K562 (cell line): Measurements from ENCODE around the gene HDAC10. TPM values are rescaled to one million over a fixed set of nuclear protein-coding genes. Genes with fewer than 3 reads are reported as not detected.

Experiments
- ATAC-seq: fragments of 200-7000 bp; cut with Tn5 transposase; 3 replicates; pipeline ENCODE4 v1.9.1; 2020; ENCODE audit warnings: moderate library complexity
- BruUV-seq: library from RNA; stranded (reverse); fragments of 400-500 nt; replicated peaks from 2 replicates; lab custom pipeline; 2021; lab: Mats Ljungman, UMichigan
- CTCF ChIA-PET: fragments of 300-600 bp; formaldehyde crosslinking; extraction: SDS; loops from one replicate; lab custom pipeline; 2021; ENCODE audit warnings: low intra/inter-chr PET ratio; lab: Yijun Ruan, JAX
- POLR2A ChIA-PET: fragments of 300-600, 350-650 bp; sonication (Branson Sonifier 250); formaldehyde crosslinking; extraction: SDS; loops from one replicate; lab custom pipeline; 2021; ENCODE audit warnings: antibody characterized with exemption, inconsistent platforms; lab: Yijun Ruan, JAX
- DNase-seq, 4 experiments: peaks; one replicate each; pipeline versions ENCODE4 v3.0.0 to v3.0.0-alpha.2; 2011 to 2018; ENCODE audit warnings: low spot score in 3 of 4, mixed read lengths in 3 of 4; ENCODE audit errors: extremely low read depth in 1 of 4
- FAIRE-seq: peaks from 2 replicates; lab custom pipeline; 2011; peaks lifted over from hg19 to GRCh38; lab: Jason Lieb, UNC
- H2AFZ ChIP-seq: 2 replicates; pipeline ENCODE4 v1.6.0; 2011; ENCODE audit warnings: low read depth, low read length, control low read depth, inconsistent platforms
- H3K27ac ChIP-seq: fragments of 200-600 bp; 3 replicates; pipeline ENCODE4 v1.8.0; 2011; ENCODE audit warnings: low read depth, mild to moderate bottlenecking, control low read depth, inconsistent platforms, low read length, moderate library complexity, mixed read lengths; ENCODE audit errors: extremely low read depth
- H3K27me3 ChIP-seq, 2 experiments: fragments of 300-600 bp in 1 of 2; 2 replicates in 1 of 2; 3 replicates in 1 of 2; pipeline versions ENCODE4 v1.6.0 to v1.8.0; 2011; ENCODE audit warnings: inconsistent platforms in 2 of 2, low read length in 2 of 2, mild to moderate bottlenecking in 1 of 2, mixed read lengths in 1 of 2, moderate library complexity in 1 of 2; ENCODE audit not compliant: control insufficient read depth in 2 of 2, insufficient read depth in 2 of 2
- H3K36me3 ChIP-seq: fragments of 300-600 bp; 3 replicates; pipeline ENCODE4 v1.8.0; 2011; ENCODE audit warnings: mild to moderate bottlenecking, low read length, inconsistent platforms; ENCODE audit not compliant: control insufficient read depth, insufficient read depth
- H3K4me1 ChIP-seq, 2 experiments: fragments of 200-600 bp in 1 of 2; replicated peaks in 1 of 2; 2 replicates in 1 of 2; 3 replicates in 1 of 2; pipeline versions ENCODE4 v1.5.1 to v1.8.0; 2011; ENCODE audit warnings: inconsistent platforms in 2 of 2, low read length in 2 of 2, mild to moderate bottlenecking in 1 of 2, mixed read lengths in 1 of 2, moderate library complexity in 1 of 2; ENCODE audit not compliant: control insufficient read depth in 2 of 2, insufficient read depth in 2 of 2
- H3K4me2 ChIP-seq: 2 replicates; pipeline ENCODE4 v1.6.1; 2011; ENCODE audit warnings: low read length, control low read depth, inconsistent platforms, mixed read lengths; ENCODE audit not compliant: insufficient read depth
- H3K4me3 ChIP-seq: fragments of 200-600 bp; sonication (generic), shearing (Covaris generic); 2 replicates; pipeline ENCODE4 v1.5.1; 2016; ENCODE audit warnings: control low read depth, inconsistent platforms
- H3K79me2 ChIP-seq: fragments of 200-600 bp; 3 replicates; pipeline ENCODE4 v1.8.0; 2011; ENCODE audit warnings: low read length, inconsistent platforms; ENCODE audit not compliant: control insufficient read depth, insufficient read depth
- H3K9ac ChIP-seq, 2 experiments: 2 replicates each; pipeline versions ENCODE4 v1.6.0 to v1.6.1; 2011; ENCODE audit warnings: low read depth in 2 of 2, low read length in 2 of 2, control low read depth in 1 of 2, inconsistent platforms in 1 of 2, mild to moderate bottlenecking in 1 of 2, mixed read lengths in 1 of 2; ENCODE audit not compliant: insufficient read depth in 1 of 2
- H3K9me1 ChIP-seq: one replicate; pipeline ENCODE4 v1.6.0; 2011; ENCODE audit warnings: inconsistent platforms, mild to moderate bottlenecking, low read length, moderate library complexity; ENCODE audit not compliant: control insufficient read depth, insufficient read depth
- H3K9me3 ChIP-seq: replicated peaks from 2 replicates; pipeline ENCODE4 v1.5.1; 2011; ENCODE audit warnings: low read depth, low read length, inconsistent platforms; ENCODE audit not compliant: control insufficient read depth, insufficient read depth
- H4K20me1 ChIP-seq: replicated peaks from 2 replicates; pipeline ENCODE4 v1.6.1; 2011; ENCODE audit warnings: low read length, inconsistent platforms, mixed read lengths; ENCODE audit not compliant: control insufficient read depth, insufficient read depth
- AFF1 ChIP-seq, 2 experiments: fragments of 450-650 bp; IDR thresholded peaks; 2 replicates each; pipeline ENCODE4 v1.6.1; 2018; ENCODE audit warnings: mild to moderate bottlenecking in 2 of 2, low read depth in 1 of 2; ENCODE audit not compliant: partially characterized antibody in 2 of 2
- CBFA2T3 ChIP-seq: fragments of 450-650 bp; IDR thresholded peaks from 2 replicates; pipeline ENCODE4 v1.6.1; 2017
- EP300 ChIP-seq: IDR thresholded peaks from 2 replicates; pipeline ENCODE4 v1.6.1; 2012; ENCODE audit warnings: low read length, improper control_type of control experiment
- EZH2 ChIP-seq: IDR thresholded peaks from 2 replicates; pipeline ENCODE4 v1.6.1; 2012; ENCODE audit warnings: low read depth, mild to moderate bottlenecking, inconsistent platforms, low read length, borderline replicate concordance
- FOXA3 ChIP-seq, 2 experiments: fragments of 450-650 bp in 1 of 2; sonication (generic) in 1 of 2; formaldehyde crosslinking; IDR thresholded peaks in 1 of 2; conservative IDR thresholded peaks in 1 of 2; 2 replicates each; pipeline versions ENCODE4 v1.4.0 to v1.8.0; 2020 to 2022; ENCODE audit warnings: mild to moderate bottlenecking in 2 of 2, missing genetic modification reagents in 1 of 2
- MXD1 ChIP-seq: fragments of 250-450 bp; sonication (Bioruptor Pico); IDR thresholded peaks from 2 replicates; pipeline ENCODE4 v1.8.0; 2021; ENCODE audit warnings: borderline replicate concordance, mild to moderate bottlenecking, moderate library complexity; ENCODE audit not compliant: poor library complexity, severe bottlenecking
- SIN3A ChIP-seq, 2 experiments: fragments of 150-350 bp in 1 of 2; IDR thresholded peaks; 2 replicates each; pipeline ENCODE4 v1.6.1; 2011 to 2016; ENCODE audit warnings: borderline replicate concordance in 2 of 2, low read depth in 2 of 2, low read length in 2 of 2, mild to moderate bottlenecking in 2 of 2, moderate library complexity in 2 of 2; ENCODE audit not compliant: control insufficient read depth in 1 of 2
- TBL1XR1 ChIP-seq, 2 experiments: IDR thresholded peaks; 2 replicates each; pipeline ENCODE4 v1.6.1; 2012; ENCODE audit warnings: improper control_type of control experiment in 2 of 2, low read length in 2 of 2, mild to moderate bottlenecking in 1 of 2
- ZNF639 ChIP-seq, 2 experiments: fragments of 200-800 bp in 1 of 2; sonication (Bioruptor generic) in 1 of 2; sonication (generic) in 1 of 2; formaldehyde crosslinking in 1 of 2; IDR thresholded peaks in 1 of 2; conservative IDR thresholded peaks in 1 of 2; 2 replicates each; pipeline versions ENCODE4 v1.5.0 to v1.6.1; 2016 to 2020; ENCODE audit warnings: missing compliant biosample characterization in 1 of 2, missing genetic modification characterization in 1 of 2, missing genetic modification reagents in 1 of 2
- WGBS: fragments of 100-300 bp; shearing (Covaris generic); methylation state at CpG from one replicate; pipeline ENCODE4 v1.1.6; 2016; ENCODE audit warnings: low coverage, mixed read lengths; ENCODE audit not compliant: insufficient coverage; ENCODE audit errors: missing lambda C conversion rate; 5-methylcytosine and 5-hydroxymethylcytosine counted together
- in situ Hi-C: fragments of 300-500 bp; cut with MboI; formaldehyde crosslinking; loops from 4 replicates; pipeline ENCODE4 v1.15.0; 2018; ENCODE audit warnings: inconsistent platforms, mixed read lengths
- intact Hi-C: fragments of 100-400 bp; cut with micrococcal nuclease; formaldehyde crosslinking; loops from 2 replicates; pipeline ENCODE4 v1.14.2; 2022
- polyA plus RNA-seq, 8 experiments: library from polyadenylated mRNA; depleted of rRNA in 4 of 8; stranded (reverse) in 5 of 8; unstranded in 3 of 8; fragments of >200 nt; fragmentation: Nextera tagmentation in 2 of 8; fragmentation: Illumina TruSeq in 1 of 8; extraction: Ambion mirVana in 2 of 8; extraction: Trizol in 1 of 8; gene quantifications; 2 replicates each; pipeline versions ENCODE4 v1.2.1 to v1.2.3, GENCODE V29; 2011 to 2014; ENCODE audit warnings: inconsistent platforms in 1 of 8, missing spikeins in 1 of 8
- total RNA-seq, 7 experiments: library from RNA; depleted of rRNA in 6 of 7; stranded (reverse); fragments of >200 nt in 6 of 7; fragmentation: Illumina TruSeq in 2 of 7; extraction: Trizol in 2 of 7; gene quantifications; 2 replicates each; pipeline versions ENCODE4 v1.2.1 to v1.2.3, GENCODE V29; 2011 to 2021; ENCODE audit warnings: low replicate concordance in 1 of 7
- TF ChIP-seq, protein P1 (sequence below): fragments of 450-650 bp; IDR thresholded peaks from 2 replicates; pipeline ENCODE4 v1.6.1; 2017; ENCODE audit warnings: mild to moderate bottlenecking, moderate library complexity

The HDAC10 gene
- total and polyA plus RNA-seq, 9 of the 15 experiments (the other 6 are each of a cell fraction or from before 2014, with no cell fraction given) = 0.10 to 44.2 (median 6.5) TPM

DNA sequence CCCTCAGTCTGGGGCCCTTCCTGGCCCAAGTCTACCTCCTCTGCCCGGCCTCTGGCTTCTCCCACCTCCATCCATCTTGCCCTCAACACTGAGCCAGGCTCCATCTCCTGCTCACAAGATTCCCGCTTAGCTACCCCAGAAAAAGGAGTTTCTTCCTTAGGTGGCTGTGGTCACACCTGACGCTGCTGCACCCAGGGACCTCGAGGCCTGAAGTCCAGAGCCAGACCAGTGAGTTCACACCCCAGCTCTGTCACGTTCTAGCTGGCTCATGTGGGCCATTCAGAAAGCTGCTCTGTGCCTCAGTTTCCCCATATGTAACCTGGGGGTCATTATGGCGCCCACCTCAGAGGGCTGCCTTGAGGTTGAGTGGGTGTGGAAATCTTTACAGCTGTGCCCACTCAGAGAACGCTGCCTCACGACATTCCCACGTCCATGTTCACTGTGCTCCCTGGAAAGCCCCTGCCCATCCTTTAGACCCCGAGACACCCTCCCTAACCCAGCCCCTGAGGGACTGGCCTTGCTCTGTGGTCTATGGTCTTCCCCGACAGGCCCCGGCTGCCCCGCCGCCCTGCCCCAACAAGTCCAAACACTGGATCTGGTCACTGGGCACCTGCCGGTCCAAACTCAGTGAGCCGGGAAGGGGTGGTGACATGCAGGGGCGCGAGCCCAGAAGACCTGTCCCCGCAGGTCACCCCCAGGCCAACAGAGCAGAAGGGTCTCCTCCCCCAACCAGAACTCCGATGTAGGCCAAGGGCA is 46.6 kb upstream of the HDAC10 start:
- peaks cover 30% of the 10 kb centered on the region; the same call in 2 of the 3 replicates for H3K79me2 ChIP-seq
- TF ChIP-seq, protein P1, sequence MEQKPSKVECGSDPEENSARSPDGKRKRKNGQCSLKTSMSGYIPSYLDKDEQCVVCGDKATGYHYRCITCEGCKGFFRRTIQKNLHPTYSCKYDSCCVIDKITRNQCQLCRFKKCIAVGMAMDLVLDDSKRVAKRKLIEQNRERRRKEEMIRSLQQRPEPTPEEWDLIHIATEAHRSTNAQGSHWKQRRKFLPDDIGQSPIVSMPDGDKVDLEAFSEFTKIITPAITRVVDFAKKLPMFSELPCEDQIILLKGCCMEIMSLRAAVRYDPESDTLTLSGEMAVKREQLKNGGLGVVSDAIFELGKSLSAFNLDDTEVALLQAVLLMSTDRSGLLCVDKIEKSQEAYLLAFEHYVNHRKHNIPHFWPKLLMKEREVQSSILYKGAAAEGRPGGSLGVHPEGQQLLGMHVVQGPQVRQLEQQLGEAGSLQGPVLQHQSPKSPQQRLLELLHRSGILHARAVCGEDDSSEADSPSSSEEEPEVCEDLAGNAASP = no peak
- TF ChIP-seq EZH2 (no peak), EP300 (no peak), ZNF639 (CRISPR knock-in tag; conservative IDR thresholded peaks at IDR 0.05 in 1 of 2, IDR thresholded peaks at IDR 0.05 in 1 of 2) (no peak), FOXA3 (CRISPR knock-in tag; conservative IDR thresholded peaks at IDR 0.05 in 1 of 2, IDR thresholded peaks at IDR 0.05 in 1 of 2) (no peak), SIN3A (IDR thresholded peaks at IDR 0.05; ENCODE audit: borderline replicate concordance in 2 of 2, control insufficient read depth in 1 of 2, low read depth in 2 of 2, low read length in 2 of 2) (no peak), TBL1XR1 (IDR thresholded peaks at IDR 0.05; ENCODE audit: low read length in 2 of 2) (no peak), CBFA2T3 (no peak), AFF1 (IDR thresholded peaks at IDR 0.05; ENCODE audit: low read depth in 1 of 2, partially characterized antibody in 2 of 2) (no peak), MXD1 (CRISPR knock-in tag) (no peak)

More for the DNA sequence above, 46.6 kb upstream of the HDAC10 start:
- ChIA-PET POLR2A (no interaction called here), CTCF (no interaction called here)
- Histone ChIP-seq H3K27me3 (no peaks in the 10 kb centered on the region), H3K27ac (no peak overlapping the region), H2AFZ (no peak overlapping the region), H3K4me2 (no peak overlapping the region), H4K20me1 (no peaks in the 10 kb centered on the region), H3K9ac (peak overlapping the region in 1 of 2 experiments; percentile 58; a peak in 2 of 4 replicates), H3K9me3 (no peaks in the 10 kb centered on the region), H3K4me1 (peaks cover 0 to 64% of the 10 kb centered on the region in 2 experiments; a peak in 2 of 5 replicates), H3K4me3 (no peak overlapping the region), H3K9me1 (no peaks in the 10 kb centered on the region), H3K36me3 (no peaks in the 10 kb centered on the region; the same call in 2 of the 3 replicates)
- 86% methylated on average over 11 of the region's 20 CpGs for WGBS
- intact Hi-C loops (no loop called here), in situ Hi-C loops (no loop called here)
- DNase-seq (no peak), ATAC-seq (no peak), FAIRE-seq (no peak)
- no TSS peak for BruUV-seq
